GM13976 (cell line): Measurements from ENCODE around the gene ZNF211.

Experiments
- DNase-seq: peaks from one replicate; pipeline ENCODE4 v3.0.0; 2012; ENCODE audit warnings: low spot score
- CTCF ChIP-seq: IDR thresholded peaks from 2 replicates; pipeline ENCODE4 v1.5.1; 2012; ENCODE audit warnings: borderline replicate concordance, mild to moderate bottlenecking; ENCODE audit not compliant: insufficient read depth; ENCODE audit errors: extremely low read depth, missing control alignments, control extremely low read depth
- in situ Hi-C: fragments of 300-500 bp; cut with MboI; formaldehyde crosslinking; loops from one replicate; pipeline ENCODE4 v1.12.0; 2022; ENCODE audit warnings: low sequenced_read_pairs, mixed read lengths, inconsistent platforms; ENCODE audit not compliant: unreplicated experiment

ZNF211 gene

DNA sequence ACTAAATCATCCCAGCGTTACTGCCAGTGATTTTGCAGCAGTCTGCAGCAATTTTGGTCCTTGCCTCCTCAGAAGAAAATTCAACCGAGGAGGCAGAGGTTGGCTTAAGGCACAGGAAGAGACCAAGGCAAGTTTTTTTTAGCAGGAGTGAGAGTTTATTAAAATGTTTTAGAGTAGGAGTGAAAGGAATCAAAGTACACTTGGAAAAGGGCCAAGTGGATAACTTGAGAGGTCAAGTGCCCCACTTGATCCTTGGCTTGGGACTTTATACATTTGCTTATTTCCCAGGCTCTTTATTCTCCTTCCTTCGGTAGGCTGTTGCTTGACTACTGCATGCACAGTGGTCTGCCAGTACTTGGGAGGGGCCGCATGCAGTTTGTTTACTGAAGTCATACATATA lies 21.9 kb upstream of the ZNF211 start:
- TF ChIP-seq CTCF = no peak
- in situ Hi-C loops = no loop called here
- no peak for DNase-seq

DNA sequence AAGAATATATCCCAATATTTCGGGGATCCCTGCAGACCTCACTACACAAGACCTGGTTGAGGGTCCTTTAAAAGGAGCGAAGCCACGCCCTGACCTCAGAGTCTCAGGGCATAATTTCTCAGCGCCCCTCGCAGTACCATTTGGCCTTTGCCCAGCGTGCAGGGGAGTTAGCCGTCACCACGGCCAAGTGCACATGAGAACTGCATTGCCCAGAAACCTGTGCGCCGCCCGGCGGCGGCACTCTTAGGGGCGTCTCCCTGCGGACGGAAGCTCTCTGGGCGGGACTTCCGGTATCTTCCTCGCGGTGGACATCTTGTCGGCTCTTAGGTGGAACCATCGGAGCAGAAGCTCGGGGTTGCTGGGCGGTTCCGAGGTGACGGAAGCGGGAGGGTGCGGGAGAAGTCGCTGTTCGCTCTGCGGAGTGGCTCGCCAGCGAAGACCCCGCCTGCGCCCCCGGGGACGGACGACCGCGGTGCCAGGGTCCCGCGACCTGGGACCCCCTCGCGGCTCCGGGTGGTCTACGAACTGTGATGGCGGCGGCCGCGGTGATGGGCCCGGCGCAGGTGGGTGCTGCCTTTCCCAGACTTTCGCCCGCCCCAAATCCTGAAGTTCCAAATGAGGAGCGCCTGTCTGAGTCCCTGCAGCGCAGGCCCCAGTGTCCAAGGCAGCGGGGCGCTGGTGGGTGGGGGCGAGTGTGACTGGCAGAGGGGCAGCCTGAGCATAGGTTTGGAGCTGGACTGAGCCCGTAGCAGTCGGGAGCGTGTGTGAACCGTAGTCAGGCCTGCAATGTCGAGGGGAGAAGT lies 18.8 kb upstream of the ZNF211 start, which contains the start of gene ZNF134:
Gene ZNF134, plus strand, starts transcription at position 302 of the 803 bp plus-strand sequence. CDS start 5,227 bp downstream, outside the sequence.
- TF ChIP-seq CTCF = no peak
- in situ Hi-C loops = no loop called here
- DNase-seq = peak; percentile 96

DNA sequence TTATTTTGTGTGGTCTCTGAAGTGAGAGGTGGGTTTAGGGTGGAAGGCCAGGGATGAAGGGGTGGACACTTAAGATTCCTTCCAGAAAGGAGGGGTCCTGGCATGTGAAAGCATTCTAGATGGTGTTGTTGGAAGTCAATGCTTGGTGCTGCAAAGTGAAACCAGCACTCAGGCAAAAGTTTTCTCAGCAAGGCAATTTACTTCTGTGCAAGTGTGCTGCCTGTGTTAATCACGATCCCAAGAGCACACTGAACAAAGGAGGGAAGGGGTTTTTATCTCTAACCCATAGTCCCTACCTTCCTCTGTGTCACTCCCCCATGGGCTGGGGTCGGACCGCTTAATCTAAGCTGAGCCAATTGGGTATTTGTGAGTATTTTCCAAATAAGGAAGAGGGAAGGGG lies 17.6 kb upstream of the ZNF211 start:
- no peak for TF ChIP-seq CTCF
- in situ Hi-C loops = no loop called here
- no peak for DNase-seq

- in situ Hi-C loops = no loop called here
- DNase-seq = no peak
- no peak for TF ChIP-seq CTCF
These were observed 12.2 kb upstream of the ZNF211 start for GRCh38 chr19:57620673-57621348.

GRCh38 chr19:57623091-57623490 lies 9.9 kb upstream of the ZNF211 start:
- DNase-seq = no peak
- in situ Hi-C loops = no loop called here
- no peak for TF ChIP-seq CTCF

DNA sequence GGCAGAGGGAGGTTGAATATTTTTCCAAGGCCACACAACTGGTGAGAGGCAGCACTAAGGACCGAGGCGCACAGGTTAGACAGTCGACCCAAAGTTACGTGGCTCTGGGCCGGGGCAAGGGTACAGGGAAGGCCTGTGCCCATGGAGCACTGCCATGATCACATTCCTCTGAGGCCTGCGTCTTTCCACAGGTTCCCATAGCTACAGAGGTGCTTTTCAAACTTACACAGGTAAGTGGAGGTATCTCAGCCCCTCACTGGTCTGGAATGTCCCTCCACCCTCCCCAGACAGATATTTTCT lies 814 bp downstream of the ZNF211 start:
- no peak for TF ChIP-seq CTCF
- in situ Hi-C loops = no loop called here
- no peak for DNase-seq
